Measurements from ENCODE around the gene PTPRN2.

Gene PTPRN2

DNA sequence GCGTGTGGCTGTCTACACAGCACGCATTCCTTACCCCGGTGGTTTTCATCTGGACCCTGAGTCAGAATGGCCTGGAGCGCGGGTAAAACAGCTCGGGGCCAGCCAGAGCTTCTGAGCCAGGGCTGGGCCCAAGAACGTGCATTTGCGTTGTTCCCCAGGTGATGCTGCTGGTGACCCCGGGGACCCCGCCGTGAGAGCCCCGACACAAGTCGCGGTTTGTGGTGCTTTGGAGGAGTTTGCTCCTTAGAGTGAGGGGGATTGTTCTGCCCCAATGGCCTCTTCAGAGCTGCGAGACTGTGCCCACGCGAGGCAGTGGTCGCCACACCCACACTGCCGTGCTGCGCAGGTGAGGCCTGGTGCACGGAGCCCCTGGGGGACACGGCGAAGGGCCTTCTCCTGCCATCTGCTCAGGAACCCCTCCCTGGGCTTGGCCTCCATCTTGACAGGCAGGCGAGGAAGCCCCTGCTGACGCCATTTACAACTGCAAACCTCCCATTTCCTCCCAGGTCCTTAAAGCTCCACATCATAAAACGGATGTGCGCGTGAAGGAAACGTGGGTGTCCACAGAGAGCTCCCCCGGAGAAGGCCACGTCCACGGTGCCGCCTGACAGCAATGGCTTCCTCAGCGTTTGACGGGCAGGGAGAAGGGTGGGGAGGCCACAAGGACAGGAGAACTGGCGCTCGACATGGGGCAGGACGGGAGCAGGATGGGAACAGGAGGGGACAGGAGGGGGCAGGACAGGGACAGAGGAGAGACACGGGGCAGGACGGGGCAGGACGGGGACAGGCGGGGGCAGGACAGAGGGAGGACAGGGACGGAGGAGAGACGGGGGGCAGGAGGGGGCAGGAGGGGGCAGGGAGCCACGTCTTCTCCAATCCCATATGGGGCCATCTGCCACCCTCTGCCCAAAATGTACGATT lies 773.6 kb downstream of the PTPRN2 start:
- DNase-seq (ENCODE audit: low read depth in 4 of 4, low spot score in 1 of 4): no peak

DNA sequence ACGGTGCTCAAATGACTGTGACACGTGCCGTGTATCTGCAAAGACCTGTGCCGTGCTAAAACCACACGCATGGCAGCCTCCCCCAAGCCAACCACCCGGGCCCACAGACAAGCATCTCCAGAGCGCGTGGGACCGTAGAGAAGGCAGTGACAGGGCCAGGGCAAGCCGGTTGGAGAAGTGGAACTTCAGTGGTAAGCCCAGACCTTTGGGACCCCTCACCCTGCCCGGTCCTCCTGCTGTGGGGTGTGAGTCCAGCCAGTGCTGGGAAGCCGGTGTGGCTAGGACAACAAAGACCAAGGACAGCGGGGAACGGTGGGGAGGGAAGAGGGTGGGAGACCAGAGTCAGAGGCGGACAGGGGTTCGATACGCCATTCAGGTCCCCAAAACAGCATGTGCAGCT lies 774.6 kb downstream of the PTPRN2 start:
- DNase-seq (ENCODE audit: low read depth in 4 of 4, low spot score in 1 of 4): no peak

GRCh38 chr7:157811946-157812345 lies 775.7 kb downstream of the PTPRN2 start:
- DNase-seq (ENCODE audit: low read depth in 4 of 4, low spot score in 1 of 4): no peak

DNA sequence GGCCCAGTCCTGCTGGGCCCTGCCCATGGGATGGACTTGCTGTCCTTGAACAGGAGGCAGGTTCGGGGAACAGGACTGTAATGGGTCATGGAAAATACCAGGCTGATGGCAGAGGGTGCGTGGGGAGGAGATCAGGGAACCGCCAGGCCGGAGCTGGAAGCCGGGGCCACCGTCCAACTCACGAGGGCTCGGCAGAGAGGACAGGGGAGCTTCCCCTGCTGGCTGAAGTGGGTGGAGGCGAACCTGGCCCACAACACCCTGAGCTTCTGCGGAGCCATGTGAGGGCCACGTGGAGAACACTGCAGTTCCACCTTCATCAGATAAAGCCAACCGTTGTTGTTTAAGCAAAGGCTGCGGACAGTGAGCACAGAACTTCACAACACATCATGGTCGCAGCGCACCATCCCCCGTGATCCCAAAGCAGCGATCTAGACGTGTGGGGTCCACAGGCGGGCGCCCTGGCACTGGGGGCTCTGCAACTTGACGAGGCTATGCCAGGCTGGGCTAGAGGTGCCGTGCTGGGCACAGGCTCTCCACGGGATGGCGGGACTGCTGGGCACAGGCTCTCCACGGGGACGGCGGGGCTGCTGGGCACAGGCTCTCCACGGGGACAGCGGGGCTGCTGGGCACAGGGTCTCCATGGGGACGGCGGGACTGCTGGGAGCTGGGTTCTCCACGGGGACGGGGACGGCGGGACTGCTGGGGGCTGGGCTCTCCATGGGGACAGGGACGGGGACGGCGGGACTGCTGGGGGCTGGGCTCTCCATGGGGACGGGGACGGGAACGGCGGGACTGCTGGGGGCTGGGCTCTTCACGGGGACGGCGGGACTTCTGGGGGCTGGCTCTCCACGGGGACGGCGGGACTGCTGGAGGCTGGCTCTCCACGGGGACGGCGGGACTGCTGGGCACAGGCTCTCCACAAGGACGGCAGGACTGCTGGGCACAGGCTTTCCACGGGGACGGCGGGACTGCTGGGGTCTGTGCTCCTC lies 777.5 kb downstream of the PTPRN2 start:
- no peak for DNase-seq (ENCODE audit: low read depth in 4 of 4, low spot score in 1 of 4)

DNA sequence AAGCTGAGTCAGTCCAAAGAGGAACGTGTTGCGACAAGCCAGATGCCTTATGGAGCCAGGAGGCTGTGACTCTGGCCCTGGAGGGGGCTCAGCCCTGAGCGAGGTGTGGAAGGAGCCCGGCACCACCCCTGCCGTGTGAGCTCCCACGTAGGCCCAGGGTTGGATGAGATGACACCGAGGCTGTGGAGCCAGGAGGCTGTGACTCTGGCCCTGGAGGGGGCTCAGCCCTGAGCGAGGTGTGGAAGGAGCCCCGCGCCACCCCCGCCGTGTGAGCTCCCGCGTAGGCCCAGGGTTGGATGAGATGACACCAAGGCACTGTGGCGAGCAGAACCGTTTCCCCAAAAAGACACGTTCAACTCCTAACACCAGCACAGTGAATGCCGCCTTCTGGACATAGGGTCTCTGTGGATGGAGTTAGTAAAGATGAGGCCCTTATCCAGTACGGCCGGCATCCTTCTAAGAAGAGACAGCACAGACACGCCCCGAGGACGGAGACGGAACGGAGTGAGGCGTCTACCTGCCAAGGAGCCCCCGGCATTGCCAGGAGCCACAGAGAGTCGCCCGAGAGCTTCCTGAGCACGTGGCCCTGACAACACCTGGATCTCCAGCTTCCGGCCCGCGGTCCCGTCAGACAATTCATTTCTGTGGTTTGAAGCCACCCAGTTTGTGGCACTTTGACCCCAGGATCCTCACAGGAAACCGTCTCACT lies 778.3 kb downstream of the PTPRN2 start:
- DNase-seq (ENCODE audit: low read depth in 4 of 4, low spot score in 1 of 4): no peak

GRCh38 chr7:157808042-157808441 lies 779.6 kb downstream of the PTPRN2 start:
- no peak for DNase-seq (ENCODE audit: low read depth in 4 of 4, low spot score in 1 of 4)

DNA sequence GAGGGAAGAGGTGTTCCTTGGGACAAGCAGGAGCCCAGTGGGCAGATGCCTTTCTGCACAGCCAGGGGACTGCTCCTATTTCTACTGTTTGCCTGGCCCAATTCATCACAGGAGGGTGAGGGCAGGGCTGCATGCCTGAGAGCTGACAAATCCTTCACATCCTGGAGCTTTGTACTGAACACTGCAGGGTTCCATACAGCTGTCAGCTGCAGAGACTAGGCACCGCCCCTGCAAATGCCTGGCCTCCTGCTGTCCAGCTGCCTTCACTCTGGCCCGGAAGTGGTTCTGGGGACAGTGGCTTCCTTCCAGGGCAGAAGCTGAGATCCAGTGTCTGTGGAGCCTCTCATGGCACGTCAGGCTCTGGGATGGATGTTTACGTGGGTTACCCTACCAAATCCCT lies 780.1 kb downstream of the PTPRN2 start:
- no peak for DNase-seq (ENCODE audit: low read depth in 4 of 4, low spot score in 1 of 4)

DNA sequence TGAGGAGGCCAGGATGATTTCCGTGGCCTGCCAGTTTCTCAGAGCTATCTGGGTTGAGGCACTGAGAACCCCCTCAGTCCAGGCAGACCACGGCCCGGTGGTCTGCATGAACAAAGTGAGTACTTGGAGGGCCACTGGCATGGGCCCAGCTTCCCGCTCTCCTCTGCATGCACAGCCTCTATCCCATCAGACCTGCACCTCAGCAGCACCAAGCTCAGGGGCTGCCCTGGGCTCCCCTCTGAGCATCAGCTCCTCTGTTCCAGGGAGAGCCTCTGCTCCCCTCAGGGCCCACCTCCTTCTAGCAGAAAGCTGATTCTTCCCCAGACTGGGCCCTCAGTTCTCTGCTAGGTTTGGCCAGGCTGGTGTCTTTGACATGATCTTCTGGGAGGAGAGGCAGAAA lies 780.9 kb downstream of the PTPRN2 start:
- no peak for DNase-seq (ENCODE audit: low read depth in 4 of 4, low spot score in 1 of 4)

DNA sequence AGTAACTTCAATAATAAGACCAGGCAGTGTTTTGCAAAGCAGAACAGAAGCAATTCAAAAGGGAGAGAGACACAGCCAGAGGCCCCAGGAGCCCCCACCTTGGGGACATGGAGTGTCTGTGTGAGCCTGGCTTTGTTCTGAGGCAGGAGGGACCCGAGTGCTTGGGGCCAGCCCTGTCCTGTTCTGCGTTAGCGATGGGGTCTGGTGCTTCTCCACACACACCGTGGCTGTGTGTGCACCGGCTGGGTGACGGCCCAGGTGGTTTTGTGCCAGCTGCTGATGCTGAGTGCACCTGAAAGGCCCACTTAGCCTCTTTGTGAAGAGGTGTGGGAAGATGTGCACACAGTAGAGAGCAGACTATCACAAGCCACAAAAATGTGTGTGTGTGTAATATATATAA lies 781.9 kb downstream of the PTPRN2 start:
- no peak for DNase-seq (ENCODE audit: low read depth in 4 of 4, low spot score in 1 of 4)

- DNase-seq (ENCODE audit: low read depth in 4 of 4, low spot score in 1 of 4): no peak
Observed at GRCh38 chr7:157803906-157804305, 783.7 kb downstream of the PTPRN2 start.

GRCh38 chr7:157801971-157802675 lies 785.5 kb downstream of the PTPRN2 start:
- no peak for DNase-seq (ENCODE audit: low read depth in 4 of 4, low spot score in 1 of 4)

- no peak for DNase-seq (ENCODE audit: low read depth in 4 of 4, low spot score in 1 of 4)
Observed at GRCh38 chr7:157801113-157801512, 786.5 kb downstream of the PTPRN2 start.

DNA sequence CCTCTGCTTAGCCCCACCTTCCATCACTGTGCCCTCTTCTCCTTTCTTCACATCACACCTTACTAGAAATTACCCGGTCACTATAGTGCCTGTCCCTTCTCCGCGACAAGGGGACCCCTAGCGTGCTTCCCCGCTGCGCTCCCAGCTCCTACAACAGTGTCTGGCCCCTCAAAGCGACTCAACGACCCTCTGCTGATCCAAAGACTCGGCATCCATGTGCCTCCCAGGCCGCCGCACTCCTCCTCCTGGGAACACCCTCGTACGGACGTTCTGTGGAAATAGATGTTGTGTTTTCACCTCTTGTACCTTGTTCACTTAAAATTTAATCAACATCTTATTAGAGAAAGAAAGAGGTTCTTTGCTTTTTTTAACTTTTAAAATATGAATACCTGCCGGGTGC lies 787.3 kb downstream of the PTPRN2 start:
- DNase-seq (ENCODE audit: low read depth in 4 of 4, low spot score in 1 of 4): no peak

DNA sequence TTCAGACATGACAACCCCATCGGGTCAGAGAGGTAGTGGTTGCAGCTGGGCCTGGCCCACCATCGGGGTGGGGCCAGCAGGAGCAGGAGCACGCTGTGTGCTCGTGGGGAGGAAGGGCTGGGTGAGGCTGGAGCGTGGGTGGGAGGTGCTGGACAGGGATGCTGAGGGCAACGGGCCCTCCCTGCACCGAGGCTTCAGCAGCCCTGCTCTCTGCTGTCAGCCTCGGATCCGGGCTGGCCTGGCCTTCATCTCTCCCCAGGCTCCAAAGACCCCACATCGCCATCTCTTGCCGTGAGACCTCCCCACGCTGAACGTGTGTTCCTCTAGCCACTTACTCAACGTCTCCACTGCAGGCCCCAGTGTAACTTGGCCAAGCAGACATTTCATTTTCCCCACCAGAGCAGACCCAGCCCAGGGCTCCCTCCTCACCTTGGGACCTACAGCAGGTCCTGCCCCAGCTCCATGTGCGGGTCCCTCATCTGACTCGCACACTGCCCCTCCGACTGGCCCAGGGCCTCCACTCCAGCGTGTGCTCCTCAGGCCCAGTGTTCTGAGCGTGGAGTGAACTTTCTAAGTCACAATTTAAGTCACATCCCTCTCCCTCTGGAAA lies 788.4 kb downstream of the PTPRN2 start:
- no peak for DNase-seq (ENCODE audit: low read depth in 4 of 4, low spot score in 1 of 4)

DNA sequence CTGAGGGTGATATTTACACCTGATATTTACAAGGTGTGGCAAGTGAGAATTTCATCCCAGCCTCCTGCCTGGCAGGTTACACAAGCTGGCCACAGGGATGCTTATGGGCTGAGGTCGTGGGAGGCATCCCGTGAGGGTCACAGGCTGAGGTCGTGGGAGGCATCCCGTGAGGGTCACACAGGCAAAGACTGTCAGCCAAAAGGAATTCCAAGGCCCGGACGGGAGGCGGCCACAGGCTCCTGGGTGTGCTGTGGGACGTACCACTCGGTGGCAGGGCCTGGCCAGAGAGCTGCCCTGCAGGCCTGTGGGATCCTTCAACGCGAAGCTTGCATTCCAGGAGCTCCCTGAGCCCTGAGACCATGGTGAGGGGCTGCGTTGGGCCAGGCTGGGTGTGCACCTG lies 790.3 kb downstream of the PTPRN2 start:
- no peak for DNase-seq (ENCODE audit: low read depth in 4 of 4, low spot score in 1 of 4)

DNA sequence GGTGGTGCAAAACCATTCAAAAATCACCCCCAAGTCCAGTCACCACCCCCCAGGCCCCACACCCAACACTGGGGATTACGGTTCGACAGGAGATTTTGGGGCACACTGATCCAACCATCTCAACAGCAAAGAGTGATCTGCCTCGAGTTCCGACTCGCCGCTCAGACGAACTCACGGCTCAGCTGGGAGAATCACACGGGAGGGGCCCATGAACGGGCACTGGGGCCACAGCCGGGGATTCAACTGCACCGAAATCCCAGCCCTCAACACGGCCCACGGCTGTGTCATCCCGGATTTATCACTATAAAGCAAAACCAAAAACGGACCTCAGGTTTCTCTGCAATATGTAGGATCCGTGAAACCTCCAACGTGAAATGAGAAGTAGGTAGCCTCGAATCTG lies 790.8 kb downstream of the PTPRN2 start:
- no peak for DNase-seq (ENCODE audit: low read depth in 4 of 4, low spot score in 1 of 4)

DNA sequence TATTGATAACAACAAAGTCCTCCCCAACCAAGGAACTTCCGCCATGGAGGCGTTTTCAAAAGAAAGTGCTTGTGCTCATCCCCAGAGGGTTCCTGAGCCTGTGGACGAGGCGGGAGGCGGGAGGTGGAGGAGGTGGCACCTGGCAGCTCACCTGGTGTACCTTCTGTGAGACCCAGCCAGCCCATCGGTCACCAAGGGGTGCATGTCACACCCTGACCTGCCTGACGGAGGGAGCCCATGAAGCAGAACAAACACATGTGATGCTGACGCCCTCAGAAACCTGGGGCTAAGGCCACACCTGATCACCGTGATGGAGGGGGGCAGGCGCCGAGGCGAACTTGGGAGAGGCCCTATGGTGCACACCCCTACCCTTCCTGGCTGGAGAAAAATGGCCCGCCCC lies 792.0 kb downstream of the PTPRN2 start:
- no peak for DNase-seq (ENCODE audit: low read depth in 4 of 4, low spot score in 1 of 4)

- no peak for DNase-seq (ENCODE audit: low read depth in 4 of 4, low spot score in 1 of 4)
Observed at GRCh38 chr7:157795199-157795598, 792.4 kb downstream of the PTPRN2 start.

- DNase-seq (ENCODE audit: low read depth in 4 of 4, low spot score in 1 of 4): no peak
Observed at GRCh38 chr7:157794746-157795065, 792.9 kb downstream of the PTPRN2 start.

DNA sequence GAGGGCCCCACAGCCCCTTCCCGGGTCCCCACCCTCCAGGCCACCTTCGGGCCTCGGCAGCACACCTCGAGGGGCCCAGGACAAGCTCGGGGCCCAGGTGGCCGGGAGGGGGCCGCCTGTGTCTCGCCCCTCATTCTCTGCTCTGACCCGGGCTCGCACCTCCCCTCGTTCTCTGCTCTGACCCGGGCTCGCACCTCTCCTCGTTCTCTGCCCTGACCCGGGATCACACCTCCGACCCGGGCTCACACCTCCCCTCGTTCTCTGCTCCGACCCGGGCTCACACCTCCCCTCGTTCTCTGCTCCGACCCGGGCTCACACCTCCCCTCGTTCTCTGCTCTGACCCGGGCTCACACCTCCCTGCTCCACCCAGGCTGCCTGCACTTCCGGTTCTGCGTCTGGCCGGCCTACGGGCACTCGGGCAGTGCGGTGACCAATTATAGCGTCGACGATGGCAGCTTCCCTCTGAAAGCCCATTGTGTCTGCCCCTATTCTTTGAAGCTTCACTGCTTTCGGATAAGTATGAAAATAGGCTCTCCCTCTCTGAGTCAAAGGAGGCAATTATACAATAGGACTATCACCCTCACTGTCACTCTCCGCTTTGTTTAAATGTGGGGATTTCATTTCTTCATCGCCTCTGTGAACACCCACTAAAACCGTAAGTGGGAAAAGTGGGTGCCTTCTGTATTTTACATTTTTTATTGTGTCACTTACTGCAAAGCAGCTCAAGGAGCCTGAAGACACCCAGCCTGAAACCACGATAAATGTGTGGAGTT lies 793.5 kb downstream of the PTPRN2 start:
- DNase-seq (ENCODE audit: low read depth in 4 of 4, low spot score in 1 of 4): no peak
